GM18951 (cell line): ENCODE measurements around the gene IQCK.

Source experiments
- POLR2A ChIP-seq: IDR thresholded peaks from 4 replicates; pipeline ENCODE4 v1.6.1; 2011; ENCODE audit warnings: mild to moderate bottlenecking; ENCODE audit not compliant: insufficient read length, insufficient read depth; ENCODE audit errors: extremely low read depth
- in situ Hi-C: fragments of 300-500 bp; cut with MboI; formaldehyde crosslinking; loops from one replicate; pipeline ENCODE4 v1.12.0; 2022; ENCODE audit warnings: low sequenced_read_pairs, mixed read lengths, inconsistent platforms; ENCODE audit not compliant: unreplicated experiment

The IQCK gene

GRCh38 chr16:19716183-19716582 is 1.9 kb upstream of the IQCK start:
- in situ Hi-C loops = loop anchor here (25.0 kb wide), 1 partner anchor 171 kb away; the partner anchor contains the start of gene GPRC5B
- no peak for TF ChIP-seq POLR2A

GRCh38 chr16:19716728-19717127 is 1.3 kb upstream of the IQCK start:
- in situ Hi-C loops = loop anchor here (25.0 kb wide), 1 partner anchor 171 kb away; the partner anchor contains the start of gene GPRC5B

GRCh38 chr16:19717314-19717713 is 757 bp upstream of the IQCK start:
- TF ChIP-seq POLR2A = no peak
- in situ Hi-C loops = loop anchor here (25.0 kb wide), 1 partner anchor 170 kb away; the partner anchor contains the start of gene GPRC5B

GRCh38 chr16:19718624-19718965 is 524 bp downstream of the IQCK start:
- no peak for TF ChIP-seq POLR2A
- in situ Hi-C loops = loop anchor here (25.0 kb wide), 1 partner anchor 169 kb away; the partner anchor contains the start of gene GPRC5B

- in situ Hi-C loops = loop anchor here (25.0 kb wide), 1 partner anchor 165 kb away; the partner anchor contains the start of gene GPRC5B
- no peak for TF ChIP-seq POLR2A
These were observed 4.3 kb downstream of the IQCK start for GRCh38 chr16:19722269-19722952.

GRCh38 chr16:19722981-19723380 is 4.9 kb downstream of the IQCK start:
- TF ChIP-seq POLR2A = no peak
- in situ Hi-C loops = loop anchor here (25.0 kb wide), 1 partner anchor 164 kb away; the partner anchor contains the start of gene GPRC5B

- no peak for TF ChIP-seq POLR2A
- in situ Hi-C loops = no loop called here
These were observed 10.5 kb downstream of the IQCK start for GRCh38 chr16:19728636-19728965.

- in situ Hi-C loops = no loop called here
These were observed 15.5 kb downstream of the IQCK start for GRCh38 chr16:19733551-19733950.

GRCh38 chr16:19735074-19735867 is 17.2 kb downstream of the IQCK start:
- TF ChIP-seq POLR2A = no peak

More at GRCh38 chr16:19733551-19733950, 15.5 kb downstream of the IQCK start:
- no peak for TF ChIP-seq POLR2A

GRCh38 chr16:19737306-19738038 is 19.4 kb downstream of the IQCK start:
- in situ Hi-C loops = no loop called here

More at GRCh38 chr16:19735074-19735867, 17.2 kb downstream of the IQCK start:
- in situ Hi-C loops = no loop called here

GRCh38 chr16:19741354-19741753 is 23.3 kb downstream of the IQCK start:
- no peak for TF ChIP-seq POLR2A
- in situ Hi-C loops = no loop called here

More at GRCh38 chr16:19737306-19738038, 19.4 kb downstream of the IQCK start:
- TF ChIP-seq POLR2A = no peak

GRCh38 chr16:19743816-19744159 is 25.7 kb downstream of the IQCK start:
- TF ChIP-seq POLR2A = no peak
- in situ Hi-C loops = no loop called here

GRCh38 chr16:19744670-19745069 is 26.6 kb downstream of the IQCK start:
- in situ Hi-C loops = no loop called here

More at GRCh38 chr16:19744670-19745069, 26.6 kb downstream of the IQCK start:
- no peak for TF ChIP-seq POLR2A
